ENCODE results near the gene UPF3B. TPM values are rescaled to one million over a fixed set of nuclear protein-coding genes. Genes with fewer than 3 reads are reported as not detected.

UPF3B gene
- 19.2 to 29.1 TPM (median 21.3 TPM) in 5 replicates for total RNA-seq (2022; extraction: Qiagen RNA extraction; ENCODE audit: low read depth)

GRCh38 chrX:119852382-119853353 lies at the start of gene UPF3B:
Gene UPF3B, minus strand, starts transcription at chrX:119852963. Its CDS starts 35 bp downstream, at chrX:119852928.

GRCh38 chrX:119895843-119896326 lies 43.1 kb upstream of the UPF3B start, which contains the start of gene AKAP14:
Gene AKAP14, plus strand, starts transcription at chrX:119895893. Its CDS starts 7,331 bp downstream, at chrX:119903224.

GRCh38 chrX:119871599-119872395 lies 19.0 kb upstream of the UPF3B start, which contains the start of the genes NDUFA1 and RNF113A:
Gene NDUFA1, plus strand, starts transcription at chrX:119871832. Its CDS starts 80 bp downstream, at chrX:119871912.
Gene RNF113A, minus strand, starts transcription at chrX:119871733. Its CDS starts 120 bp downstream, at chrX:119871613.

GRCh38 chrX:119791437-119792231 lies 61.1 kb downstream of the UPF3B start, which contains the start of gene RPL39:
Gene RPL39, minus strand, starts transcription at chrX:119791630. Its CDS starts 54 bp downstream, at chrX:119791576.

Other genes starting within 250 kb of the UPF3B start
- gene NKRF, start 246.5 kb downstream of the UPF3B start, total RNA-seq (2022; extraction: Qiagen RNA extraction; ENCODE audit: low read depth), result 17.4 to 19.7 TPM (median 18.0 TPM) in 5 replicates
- 10.3 to 11.4 TPM (median 10.5 TPM) in 5 replicates for gene SEPTIN6, start 159.8 kb downstream of the UPF3B start, total RNA-seq (2022; extraction: Qiagen RNA extraction; ENCODE audit: low read depth)
- 0.09 to 0.14 TPM (median 0.13 TPM) in 4 of 5 replicates, not detected in the other for gene SOWAHD, start 94.4 kb downstream of the UPF3B start, total RNA-seq (2022; extraction: Qiagen RNA extraction; ENCODE audit: low read depth)
- 3,557 to 4,920 TPM (median 3,675 TPM) in 5 replicates for gene RPL39, start 61.3 kb downstream of the UPF3B start, total RNA-seq (2022; extraction: Qiagen RNA extraction; ENCODE audit: low read depth)
- 28.5 to 33.0 TPM (median 29.6 TPM) in 5 replicates for gene RNF113A, start 18.8 kb upstream of the UPF3B start, total RNA-seq (2022; extraction: Qiagen RNA extraction; ENCODE audit: low read depth)
- 234 to 331 TPM (median 271 TPM) in 5 replicates for gene NDUFA1, start 18.9 kb upstream of the UPF3B start, total RNA-seq (2022; extraction: Qiagen RNA extraction; ENCODE audit: low read depth)
- gene AKAP14, start 42.9 kb upstream of the UPF3B start, total RNA-seq (2022; extraction: Qiagen RNA extraction; ENCODE audit: low read depth), result not detected in 5 replicates
- 7.3 to 8.6 TPM (median 8.4 TPM) in 5 replicates for gene NKAP, start 90.8 kb upstream of the UPF3B start, total RNA-seq (2022; extraction: Qiagen RNA extraction; ENCODE audit: low read depth)
- gene RHOXF2B, start 224.7 kb upstream of the UPF3B start, total RNA-seq (2022; extraction: Qiagen RNA extraction; ENCODE audit: low read depth), result not detected in 5 replicates

Measured in A549 treated with CpdA at 1 μM for 4 hours (cell line).